Activated T-helper 17 cell treated with anti-CD3 and anti-CD28 coated beads, Interleukin-2, amount 50 U/mL, for 72 hours (primary cell): ENCODE results near the gene SERF1B. TPM values are rescaled to one million over a fixed set of nuclear protein-coding genes. Genes with fewer than 3 reads are reported as not detected.
"Not testable (repeated sequence)": the region's sequence is repeated elsewhere in the genome, so short reads cannot be mapped to it uniquely, and the experiment has no call there.

Experiments
- ATAC-seq: fragments of 150-1000 bp; cut with Tn5 transposase; replicated peaks from 2 replicates; pipeline ENCODE4 v1.10.0; 2021; ENCODE audit warnings: mild to moderate bottlenecking, moderate library complexity
- H3K27ac Mint-ChIP-seq: one replicate; pipeline ENCODE4 v1.8.0; 2022; ENCODE audit warnings: mixed read lengths
- H3K27me3 Mint-ChIP-seq: one replicate; pipeline ENCODE4 v1.8.0; 2022; ENCODE audit warnings: mixed read lengths
- H3K36me3 Mint-ChIP-seq: one replicate; pipeline ENCODE4 v1.8.0; 2022; ENCODE audit warnings: low read depth, mild to moderate bottlenecking, mixed read lengths
- H3K4me1 Mint-ChIP-seq: one replicate; pipeline ENCODE4 v1.8.0; 2022; ENCODE audit warnings: mixed read lengths
- H3K4me3 Mint-ChIP-seq: one replicate; pipeline ENCODE4 v1.8.0; 2022; ENCODE audit warnings: mild to moderate bottlenecking, mixed read lengths
- H3K9me3 Mint-ChIP-seq: one replicate; pipeline ENCODE4 v1.8.0; 2022; ENCODE audit warnings: mixed read lengths
- total RNA-seq, 2 donors: library from RNA; stranded (reverse); gene quantifications; one replicate each; pipeline ENCODE4 v1.2.3, GENCODE V29; 2022

SERF1B gene
- 10 to 100 TPM in 1 of 2 donors, 1 to 10 TPM in 1; 5.2 to 15.8 TPM for total RNA-seq

DNA sequence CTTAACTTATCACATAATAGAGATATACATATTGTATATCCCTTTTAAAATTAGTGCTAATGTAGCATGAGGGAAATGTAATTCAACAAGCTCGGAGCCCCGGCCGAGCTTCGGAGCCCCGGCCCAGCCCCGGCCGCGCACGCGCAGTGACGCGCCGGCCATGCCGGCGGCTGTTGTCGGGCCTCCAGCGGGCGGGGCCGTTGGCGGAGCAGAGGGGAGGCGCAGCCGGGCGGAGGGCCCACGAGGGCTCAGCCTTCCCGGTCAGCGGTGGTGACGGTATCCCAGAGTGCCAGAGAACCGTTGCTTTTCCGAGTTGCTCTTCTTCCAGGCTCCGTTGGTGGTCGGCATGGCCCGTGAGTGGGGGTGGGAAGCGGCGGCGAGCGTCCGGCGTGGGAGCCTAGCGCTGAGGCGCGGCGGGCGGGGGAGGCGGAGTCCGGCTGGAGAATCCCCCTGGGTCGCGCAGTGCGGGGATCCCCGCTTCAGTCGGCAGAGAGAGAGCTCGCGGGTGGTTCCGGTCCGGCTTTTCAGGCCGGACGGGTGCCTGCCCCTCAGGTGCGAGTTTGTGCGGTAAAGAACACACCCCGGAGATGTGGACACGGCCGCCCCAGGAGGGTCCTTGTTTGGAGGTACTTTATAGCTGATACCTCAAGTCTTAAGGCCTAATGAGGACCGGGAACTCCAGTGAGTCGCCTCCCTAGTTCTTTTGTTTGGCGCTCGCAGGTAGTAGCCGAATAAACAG, at the start of gene SERF1B:
TSS of gene SERF1B (plus strand) at position 146 of the 739 bp plus-strand sequence. CDS start at position 347, 201 bp downstream.
- not testable (repeated sequence) for H3K4me1 Mint-ChIP-seq, H3K4me3 Mint-ChIP-seq, H3K36me3 Mint-ChIP-seq, H3K27me3 Mint-ChIP-seq, H3K27ac Mint-ChIP-seq, H3K9me3 Mint-ChIP-seq
- ATAC-seq: peak; percentile 93

DNA sequence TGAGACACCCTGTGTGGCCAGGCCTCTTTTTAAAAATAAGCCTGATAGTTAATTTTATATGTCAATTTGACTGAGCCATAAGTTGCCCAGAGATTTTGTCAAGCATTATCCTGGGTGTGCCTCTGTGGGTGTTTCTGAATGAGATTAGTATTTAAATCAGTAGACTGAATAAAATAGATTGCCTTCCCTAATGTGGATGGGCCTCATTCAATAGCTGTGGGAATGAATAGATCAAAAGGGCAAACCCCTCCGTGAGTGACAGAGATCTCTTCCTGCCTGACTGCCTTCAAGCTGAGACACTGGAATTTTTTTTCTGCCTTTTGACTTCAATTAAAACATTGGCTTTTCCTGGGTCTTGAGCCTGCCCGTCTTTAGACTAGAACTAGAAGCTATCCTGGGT, 33.3 kb upstream of the SERF1B start:
- not testable (repeated sequence) for H3K36me3 Mint-ChIP-seq, H3K4me1 Mint-ChIP-seq, ATAC-seq, H3K4me3 Mint-ChIP-seq, H3K27me3 Mint-ChIP-seq, H3K9me3 Mint-ChIP-seq, H3K27ac Mint-ChIP-seq

DNA sequence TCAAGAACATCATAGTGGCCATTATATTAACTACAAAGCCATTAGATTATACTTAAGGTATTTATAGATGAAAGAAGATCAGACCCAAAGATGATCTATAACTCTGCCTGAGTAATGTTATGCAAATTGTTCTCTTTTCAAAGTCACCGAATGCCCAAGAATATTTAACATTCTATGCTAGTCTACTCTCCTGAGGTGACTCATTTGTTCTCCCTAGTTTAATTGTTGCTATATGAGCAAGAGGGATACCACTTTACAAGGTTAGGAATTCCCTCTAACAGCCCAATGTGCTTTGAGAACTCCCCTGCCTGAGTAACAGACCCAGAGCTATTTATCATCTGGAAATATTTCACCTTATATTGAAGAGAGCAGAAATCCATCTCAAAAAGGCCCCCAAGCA, 29.5 kb upstream of the SERF1B start:
- not testable (repeated sequence) for H3K27me3 Mint-ChIP-seq, H3K4me3 Mint-ChIP-seq, H3K9me3 Mint-ChIP-seq, H3K36me3 Mint-ChIP-seq, H3K27ac Mint-ChIP-seq, H3K4me1 Mint-ChIP-seq
- ATAC-seq: peak; percentile 21

DNA sequence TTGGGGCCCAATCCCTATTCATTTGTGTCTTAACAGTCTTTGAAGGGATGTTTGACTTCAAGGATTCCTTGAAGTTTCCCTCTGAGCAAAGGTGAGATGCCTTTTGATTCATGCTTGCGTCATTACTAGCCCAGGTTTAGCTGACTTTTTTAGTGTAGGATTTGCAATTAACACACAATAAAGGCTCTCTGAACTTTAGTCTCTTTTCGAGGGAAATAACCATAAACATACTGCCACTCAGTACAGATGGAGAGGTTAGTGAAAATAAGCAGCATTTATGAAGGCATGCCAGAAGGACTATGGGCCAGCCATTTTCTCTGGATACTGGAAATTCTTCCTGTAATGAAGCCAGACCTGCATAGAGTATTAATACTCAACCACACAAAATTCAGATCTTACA, 4.4 kb upstream of the SERF1B start:
- H3K36me3 Mint-ChIP-seq, H3K4me3 Mint-ChIP-seq, H3K4me1 Mint-ChIP-seq, H3K9me3 Mint-ChIP-seq, H3K27ac Mint-ChIP-seq, H3K27me3 Mint-ChIP-seq, ATAC-seq: not testable (repeated sequence)

DNA sequence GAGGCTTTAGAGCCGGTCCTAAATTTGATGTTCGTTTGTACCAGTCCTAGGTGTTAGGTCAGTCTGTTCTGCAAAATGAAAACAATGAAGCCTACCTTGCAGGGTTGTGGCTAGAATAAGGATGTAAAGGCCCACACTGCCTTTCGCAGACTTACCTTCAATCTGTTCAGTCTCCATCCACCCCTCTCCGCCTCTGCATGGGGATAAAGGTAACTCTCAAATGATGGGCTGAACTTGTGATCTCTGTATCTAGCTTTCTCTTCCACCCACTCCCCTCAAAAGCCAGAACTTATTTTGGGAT, 744 bp downstream of the SERF1B start:
- H3K4me1 Mint-ChIP-seq, H3K9me3 Mint-ChIP-seq, H3K36me3 Mint-ChIP-seq: not testable (repeated sequence)

DNA sequence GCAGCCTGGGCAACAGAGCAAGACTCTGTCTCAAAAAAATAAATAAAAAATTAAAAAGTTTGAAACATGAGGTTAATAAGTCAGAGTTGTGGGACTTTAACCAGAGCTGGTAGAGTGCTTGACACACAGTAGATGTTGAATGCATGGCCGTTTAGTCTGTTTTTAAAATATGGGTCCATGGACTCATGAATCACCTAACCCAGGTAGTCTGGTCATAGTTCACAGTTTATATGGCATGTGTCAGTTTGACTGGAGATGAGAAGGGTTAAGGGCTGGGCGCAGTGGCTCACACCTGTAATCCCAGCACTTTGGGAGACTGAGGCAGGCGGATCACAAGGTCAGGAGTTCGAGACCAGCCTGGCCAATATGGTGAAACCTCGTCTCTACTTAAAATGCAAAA, 6.2 kb downstream of the SERF1B start:
- not testable (repeated sequence) for H3K36me3 Mint-ChIP-seq, H3K27ac Mint-ChIP-seq, H3K4me1 Mint-ChIP-seq, H3K4me3 Mint-ChIP-seq, ATAC-seq, H3K27me3 Mint-ChIP-seq, H3K9me3 Mint-ChIP-seq

More for the DNA sequence above, 744 bp downstream of the SERF1B start:
- ATAC-seq: peak; percentile 23
- not testable (repeated sequence) for H3K27ac Mint-ChIP-seq, H3K27me3 Mint-ChIP-seq, H3K4me3 Mint-ChIP-seq

DNA sequence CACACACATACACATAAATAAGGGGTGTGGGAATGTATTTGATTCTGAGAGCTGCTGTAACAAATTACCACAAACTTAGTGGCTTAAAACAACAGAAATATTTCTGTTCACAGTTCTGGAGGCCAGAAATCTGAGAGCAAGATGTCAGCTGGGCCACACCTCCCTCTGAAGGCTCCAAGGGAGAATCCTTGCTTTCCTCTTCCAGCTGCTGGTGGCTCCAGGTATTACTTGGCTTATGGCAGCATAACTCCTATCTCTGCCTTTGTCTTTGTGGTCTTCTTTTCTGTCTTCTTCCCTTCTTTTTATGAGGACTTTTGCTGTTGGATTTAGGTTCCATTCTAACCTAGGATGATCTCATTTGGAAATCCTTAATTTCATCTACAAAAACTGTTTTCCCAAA, 16.4 kb downstream of the SERF1B start:
- H3K4me1 Mint-ChIP-seq, ATAC-seq, H3K36me3 Mint-ChIP-seq, H3K27me3 Mint-ChIP-seq, H3K9me3 Mint-ChIP-seq, H3K27ac Mint-ChIP-seq, H3K4me3 Mint-ChIP-seq: not testable (repeated sequence)

DNA sequence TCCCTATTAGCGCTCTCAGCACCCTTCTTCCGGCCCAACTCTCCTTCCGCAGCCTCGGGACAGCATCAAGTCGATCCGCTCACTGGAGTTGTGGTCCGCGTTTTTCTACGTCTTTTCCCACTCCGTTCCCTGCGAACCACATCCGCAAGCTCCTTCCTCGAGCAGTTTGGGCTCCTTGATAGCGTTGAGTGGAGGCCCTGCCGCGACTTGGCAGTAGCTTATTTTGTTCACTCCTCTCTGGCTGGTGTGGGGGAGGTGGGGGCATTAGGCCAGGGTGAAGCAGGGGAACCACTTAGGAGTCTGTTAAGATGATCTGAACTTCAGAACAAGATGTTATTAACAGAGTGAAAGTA, 24.7 kb downstream of the SERF1B start:
- not testable (repeated sequence) for H3K9me3 Mint-ChIP-seq, H3K27me3 Mint-ChIP-seq, H3K27ac Mint-ChIP-seq, H3K4me1 Mint-ChIP-seq, H3K4me3 Mint-ChIP-seq, H3K36me3 Mint-ChIP-seq
- peak; percentile 49 for ATAC-seq

DNA sequence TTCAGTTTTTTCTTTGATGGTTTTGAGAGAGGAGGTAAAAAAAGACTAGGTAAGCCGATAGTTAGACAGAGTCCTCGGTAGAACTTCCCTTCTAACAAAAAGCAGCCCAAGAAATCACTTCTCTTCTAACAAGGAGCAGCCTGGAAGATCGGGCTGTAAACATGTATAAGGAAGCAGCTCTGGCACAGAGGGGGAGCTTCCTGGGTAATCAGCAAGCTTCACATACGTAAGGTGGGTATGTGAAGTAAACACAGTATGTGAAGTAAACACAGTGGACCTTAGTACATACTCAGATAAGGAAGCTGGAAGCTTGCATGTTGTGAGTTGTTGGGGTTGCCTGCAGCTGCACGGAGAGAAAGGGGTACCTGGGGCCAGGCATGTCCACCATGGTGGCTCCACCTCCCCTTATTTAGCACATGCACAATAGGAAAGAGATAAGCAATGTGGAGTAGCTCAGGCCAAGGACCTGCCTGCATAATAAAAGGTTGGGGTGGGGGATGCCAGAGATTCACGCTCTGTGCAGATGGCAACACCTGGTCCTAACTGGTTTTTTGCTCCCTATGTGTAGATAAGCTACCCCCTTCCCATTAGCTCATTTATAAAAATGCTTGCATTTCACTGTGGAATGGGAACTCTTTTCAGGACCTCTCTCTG, 31.4 kb downstream of the SERF1B start:
- H3K4me3 Mint-ChIP-seq, ATAC-seq, H3K9me3 Mint-ChIP-seq, H3K36me3 Mint-ChIP-seq, H3K4me1 Mint-ChIP-seq, H3K27me3 Mint-ChIP-seq, H3K27ac Mint-ChIP-seq: not testable (repeated sequence)

DNA sequence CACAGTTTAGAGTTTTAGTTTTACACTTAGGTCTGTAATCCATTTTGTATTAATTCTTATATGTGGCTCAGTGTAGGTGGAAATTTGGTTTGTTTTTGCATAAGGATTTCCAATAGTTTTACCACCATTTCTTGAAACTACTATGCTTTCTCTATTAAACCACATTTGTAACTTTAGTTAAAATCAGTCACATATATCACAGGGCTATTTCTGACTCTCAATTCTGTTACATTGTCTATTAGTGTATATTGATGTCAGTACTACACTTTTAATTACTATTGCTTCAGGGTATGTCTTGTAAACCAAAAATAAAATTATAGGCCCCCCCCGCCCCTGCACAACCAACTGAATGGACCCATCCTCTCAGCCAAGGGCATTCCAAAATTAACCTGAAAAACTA, 32.1 kb downstream of the SERF1B start:
- not testable (repeated sequence) for H3K4me1 Mint-ChIP-seq, ATAC-seq, H3K27me3 Mint-ChIP-seq, H3K4me3 Mint-ChIP-seq, H3K36me3 Mint-ChIP-seq, H3K27ac Mint-ChIP-seq, H3K9me3 Mint-ChIP-seq

DNA sequence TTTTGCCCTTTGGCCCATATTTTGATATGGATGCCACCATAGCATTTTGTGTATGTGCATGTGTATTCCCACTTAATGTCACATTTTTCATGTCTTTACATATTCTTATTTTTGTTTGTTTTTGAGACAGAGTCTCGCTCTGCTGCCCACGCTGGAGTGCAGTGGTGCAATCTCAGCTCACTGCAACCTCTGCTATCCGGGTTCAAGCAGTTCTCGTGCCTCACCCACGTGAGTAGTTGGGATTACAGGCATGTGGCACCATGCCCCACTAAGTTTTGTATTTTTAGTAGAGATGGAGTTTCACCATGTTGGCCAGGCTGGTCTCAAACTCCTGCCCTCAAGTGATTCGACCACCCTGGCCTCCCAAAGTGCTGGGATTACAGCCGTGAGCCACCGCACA, 52.6 kb downstream of the SERF1B start:
- H3K9me3 Mint-ChIP-seq, H3K4me1 Mint-ChIP-seq, ATAC-seq, H3K36me3 Mint-ChIP-seq, H3K27me3 Mint-ChIP-seq, H3K27ac Mint-ChIP-seq, H3K4me3 Mint-ChIP-seq: not testable (repeated sequence)

DNA sequence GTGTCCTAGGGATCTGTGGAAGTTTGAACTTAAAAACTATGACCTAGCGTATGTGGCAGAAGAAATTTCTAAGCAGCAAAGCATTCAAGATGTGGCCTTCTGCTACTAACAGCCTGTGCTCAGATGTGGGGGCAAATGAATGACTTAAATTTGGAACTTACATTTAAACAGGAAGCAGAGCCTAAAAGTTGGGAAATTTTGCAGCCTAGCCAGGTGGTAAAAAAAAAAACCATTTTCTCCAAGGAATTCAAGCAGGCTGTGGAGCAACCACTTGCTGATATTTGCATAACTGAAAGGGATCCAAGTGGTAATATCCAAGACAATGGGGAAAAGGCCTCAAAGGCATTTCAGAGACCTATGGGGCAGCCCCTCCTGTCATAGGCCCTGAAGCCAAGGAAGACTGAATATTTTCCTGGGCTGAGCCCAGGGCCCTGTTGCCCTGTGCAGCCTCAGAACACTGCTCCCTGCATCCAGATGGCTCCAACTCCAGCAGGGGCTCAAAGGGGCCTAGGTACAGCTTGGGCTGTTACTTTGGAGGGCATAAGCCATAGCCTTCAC, 63.9 kb downstream of the SERF1B start:
- not testable (repeated sequence) for H3K4me3 Mint-ChIP-seq

DNA sequence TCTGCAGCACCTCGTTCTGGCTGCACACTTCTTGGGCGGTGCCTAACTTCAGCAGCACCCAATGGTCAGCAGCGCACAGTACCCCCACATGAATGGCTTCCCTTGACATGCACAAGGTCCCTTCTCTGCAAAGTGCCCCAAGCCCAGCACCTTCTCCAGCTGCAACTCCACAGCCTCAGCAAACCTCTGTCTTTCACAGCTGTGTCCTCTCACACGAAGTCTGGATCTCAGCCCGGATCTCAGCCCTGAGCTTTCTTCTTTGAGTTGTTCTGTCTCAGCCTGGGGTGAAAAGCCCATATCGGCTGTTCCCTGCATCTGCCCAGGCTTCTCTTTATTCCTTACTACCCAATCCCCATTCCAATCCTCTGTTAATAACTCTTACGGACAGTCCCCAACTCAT, 66.7 kb downstream of the SERF1B start:
- H3K9me3 Mint-ChIP-seq, H3K36me3 Mint-ChIP-seq, H3K4me1 Mint-ChIP-seq, H3K27me3 Mint-ChIP-seq, H3K27ac Mint-ChIP-seq, ATAC-seq, H3K4me3 Mint-ChIP-seq: not testable (repeated sequence)

More for the DNA sequence above, 63.9 kb downstream of the SERF1B start:
- H3K9me3 Mint-ChIP-seq, ATAC-seq, H3K27ac Mint-ChIP-seq, H3K27me3 Mint-ChIP-seq, H3K36me3 Mint-ChIP-seq, H3K4me1 Mint-ChIP-seq: not testable (repeated sequence)
